Activated CD8-positive, alpha-beta memory T cell treated with anti-CD3 and anti-CD28 coated beads, Interleukin-2, amount 50 U/mL, for 1 hour (primary cell): ENCODE measurements around the gene TMEM263.
"Not testable (repeated sequence)": the region's sequence is repeated elsewhere in the genome, so short reads cannot be mapped to it uniquely, and the experiment has no call there.

Source experiments
- DNase-seq: peaks from one replicate; pipeline ENCODE4 v3.0.0-alpha.2; 2020; ENCODE audit errors: extremely low read depth

Gene TMEM263

DNA sequence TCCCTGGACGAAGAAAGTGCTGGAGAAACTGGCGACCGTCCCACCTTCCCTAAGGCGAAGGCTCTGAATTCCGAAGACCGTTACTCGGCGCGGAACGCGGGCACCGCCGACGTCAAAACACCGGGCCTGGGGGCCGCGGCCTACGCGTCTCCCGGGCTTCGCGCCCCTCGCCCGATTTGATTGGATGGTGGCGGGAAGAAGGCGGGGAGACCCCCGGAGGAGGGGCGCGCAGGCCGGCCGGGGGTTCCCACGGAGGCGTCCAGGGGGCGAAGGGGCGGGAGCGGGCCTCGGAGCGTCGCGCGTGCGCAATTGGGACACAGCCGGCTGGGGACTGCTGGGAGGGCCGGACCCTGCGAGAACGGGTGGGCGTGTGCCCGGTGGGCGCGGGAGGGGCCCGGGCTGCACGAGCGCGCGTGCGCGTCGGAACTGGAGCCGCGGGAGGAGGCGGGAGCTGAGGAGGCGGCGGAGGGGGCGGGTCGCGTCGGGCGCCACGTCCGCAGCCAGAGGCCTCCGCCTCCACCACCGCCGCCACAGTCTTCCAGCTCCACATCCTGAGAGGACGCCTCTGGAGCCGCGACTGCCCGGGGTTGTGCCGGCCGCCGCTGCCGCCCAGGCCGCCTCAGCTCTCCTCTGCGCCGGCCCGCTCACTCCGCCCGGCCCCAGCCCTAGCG is at the start of gene TMEM263:
Gene TMEM263, plus strand, starts transcription at position 531 of the 671 bp plus-strand sequence. CDS start 11,210 bp downstream, outside the sequence.
- peak; percentile 72 for DNase-seq

DNA sequence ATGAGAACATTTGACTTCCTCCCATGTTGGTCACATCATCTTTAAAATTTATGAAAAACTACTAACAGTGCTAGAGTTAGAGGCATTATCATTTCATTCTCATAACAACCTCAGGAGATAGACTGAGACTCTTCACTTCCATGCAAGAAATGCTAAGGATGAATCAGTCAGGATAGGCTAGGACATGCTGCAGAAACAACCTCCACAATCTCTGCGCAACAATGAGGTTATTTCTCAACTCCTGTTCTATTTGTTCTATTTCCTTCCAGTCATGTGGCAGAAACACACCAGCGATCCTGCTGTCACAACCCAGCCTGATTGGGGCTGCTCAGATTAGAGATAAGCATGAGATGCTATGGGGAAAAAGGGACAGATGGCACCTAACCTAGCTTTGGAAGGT is 49.0 kb upstream of the TMEM263 start:
- DNase-seq, result no peak

DNA sequence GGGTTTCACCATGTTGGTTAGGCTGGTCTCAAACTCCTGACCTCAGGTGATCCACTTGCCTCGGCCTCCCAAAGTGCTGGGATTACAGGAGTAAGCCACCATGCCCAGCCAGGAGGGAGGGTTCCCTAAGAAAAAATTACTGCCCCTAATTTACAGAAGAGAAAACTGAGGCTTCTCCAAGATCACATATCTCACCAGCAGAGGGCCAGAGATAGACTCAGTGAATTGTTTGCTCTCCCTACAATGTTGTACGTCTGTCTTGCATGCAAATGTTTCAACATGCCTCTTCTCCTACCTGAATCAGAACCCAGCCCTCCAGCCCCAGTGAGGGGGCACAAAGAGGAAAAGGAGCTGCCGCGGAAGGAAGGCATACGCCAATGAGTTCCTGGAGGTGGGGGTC is 48.3 kb upstream of the TMEM263 start:
- DNase-seq, result no peak

GRCh38 chr12:106907846-106908245 is 47.9 kb upstream of the TMEM263 start:
- no peak for DNase-seq

GRCh38 chr12:106908561-106908960 is 47.1 kb upstream of the TMEM263 start:
- DNase-seq, result no peak

- DNase-seq, result no peak
Measured at GRCh38 chr12:106910202-106910601, 45.5 kb upstream of the TMEM263 start.

DNA sequence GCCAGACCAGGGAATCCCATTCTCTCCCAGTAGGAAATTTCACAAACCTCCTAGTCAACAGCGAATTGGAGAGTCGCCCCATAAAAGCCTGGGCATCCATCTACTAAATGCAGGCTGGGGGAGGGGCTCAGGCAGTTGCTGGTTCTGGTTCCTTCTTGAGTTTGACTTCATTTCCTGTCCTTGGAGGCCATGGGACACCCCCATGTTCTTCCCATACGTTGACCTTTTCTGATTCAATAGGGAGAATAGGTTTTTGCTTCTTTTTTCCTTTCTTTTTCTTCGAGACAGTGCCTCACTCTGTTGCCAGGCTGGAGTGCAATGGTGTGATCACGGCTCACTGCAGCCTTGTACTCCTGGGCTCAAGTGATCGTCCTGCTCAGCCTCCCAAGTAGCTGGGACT is 44.1 kb upstream of the TMEM263 start:
- no peak for DNase-seq

DNA sequence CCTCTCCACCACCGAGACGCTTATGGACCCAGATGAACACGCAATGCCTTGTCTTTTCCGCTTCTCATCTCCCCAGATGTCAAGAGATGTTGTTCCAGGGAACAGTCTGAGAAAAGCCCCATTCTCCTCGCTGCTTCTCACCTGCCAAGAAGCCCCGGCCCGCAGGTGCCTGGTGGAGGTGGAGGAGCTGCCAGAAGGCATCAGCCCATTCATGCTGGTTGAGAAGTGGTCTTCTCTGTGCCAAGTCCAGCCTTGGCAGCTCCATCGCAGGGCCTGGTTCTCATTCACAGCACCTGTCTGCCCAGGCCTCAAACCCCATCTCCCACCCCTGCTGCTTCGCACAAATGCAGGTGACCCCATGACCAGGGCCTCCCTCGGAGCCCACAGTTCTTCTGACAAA is 42.3 kb upstream of the TMEM263 start:
- no peak for DNase-seq

- DNase-seq, result no peak
Measured at GRCh38 chr12:106914796-106915634, 40.7 kb upstream of the TMEM263 start.

- DNase-seq, result no peak
Measured at GRCh38 chr12:106915635-106916026, 40.1 kb upstream of the TMEM263 start.

DNA sequence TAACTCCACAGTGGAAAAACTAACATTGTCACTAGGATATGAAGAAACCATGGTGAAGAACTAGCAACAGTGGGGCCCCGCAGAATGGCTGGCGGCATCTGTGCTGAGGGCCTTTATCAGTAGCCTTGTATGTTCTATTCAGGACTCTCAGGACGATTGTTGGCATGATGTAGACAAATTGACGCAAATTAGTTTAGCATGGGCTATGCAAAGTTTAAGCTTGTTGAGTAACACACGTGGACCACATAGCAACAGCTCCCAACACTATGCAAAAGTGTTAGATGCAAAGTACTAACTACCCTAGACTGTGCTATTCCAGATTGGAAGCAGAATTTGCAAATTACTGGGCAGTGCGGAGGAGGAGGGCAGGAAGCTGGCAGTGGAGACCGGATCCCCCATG is 38.2 kb upstream of the TMEM263 start:
- no peak for DNase-seq

DNA sequence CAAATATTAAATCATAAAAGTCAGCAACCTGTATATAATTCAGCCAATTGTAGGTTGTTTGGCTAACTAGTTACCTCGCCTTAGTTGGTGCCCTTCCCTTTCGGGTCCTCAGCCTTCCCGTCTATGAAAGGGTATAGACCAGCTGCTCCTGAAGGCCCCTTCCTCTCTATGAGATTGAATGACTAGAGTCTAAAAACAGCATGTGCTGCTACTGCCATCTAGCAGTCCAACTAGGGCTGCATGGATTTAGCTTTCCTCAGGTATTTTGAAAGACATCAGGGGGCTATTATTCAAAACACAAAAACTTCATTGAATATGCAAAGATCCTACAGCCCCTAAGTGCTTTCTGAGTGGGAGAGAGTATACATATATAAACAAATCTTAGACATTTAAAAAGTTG is 37.0 kb upstream of the TMEM263 start:
- DNase-seq, result no peak

DNA sequence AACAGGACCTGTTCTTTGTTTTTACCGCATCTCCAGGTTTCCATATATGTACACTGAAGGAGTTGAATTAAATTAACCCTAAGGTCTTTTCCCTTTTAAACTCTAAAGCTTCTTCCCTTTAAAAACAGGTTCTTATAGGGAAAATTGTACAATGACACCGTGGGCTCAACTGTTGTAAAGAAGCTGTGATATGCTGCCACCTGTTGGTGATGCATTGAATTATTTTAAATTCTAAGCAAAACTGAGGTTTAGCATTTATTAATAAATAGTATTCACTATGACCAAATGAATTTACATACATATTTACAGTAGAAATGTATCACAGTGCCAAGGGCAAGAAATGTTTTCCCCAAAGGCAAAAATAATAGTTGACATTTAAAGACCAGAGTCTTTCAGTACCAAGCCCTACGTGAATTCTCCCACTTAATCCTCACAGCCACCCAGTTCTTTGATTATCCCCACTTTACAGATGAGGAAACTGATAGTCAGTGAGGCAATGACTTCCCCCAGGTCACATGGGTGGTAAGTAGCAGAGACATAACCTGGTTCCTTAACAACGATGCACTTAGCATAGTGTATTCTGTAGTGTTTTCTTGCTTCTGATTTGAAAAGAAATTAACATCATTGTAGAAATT is 35.7 kb upstream of the TMEM263 start:
- no peak for DNase-seq

DNA sequence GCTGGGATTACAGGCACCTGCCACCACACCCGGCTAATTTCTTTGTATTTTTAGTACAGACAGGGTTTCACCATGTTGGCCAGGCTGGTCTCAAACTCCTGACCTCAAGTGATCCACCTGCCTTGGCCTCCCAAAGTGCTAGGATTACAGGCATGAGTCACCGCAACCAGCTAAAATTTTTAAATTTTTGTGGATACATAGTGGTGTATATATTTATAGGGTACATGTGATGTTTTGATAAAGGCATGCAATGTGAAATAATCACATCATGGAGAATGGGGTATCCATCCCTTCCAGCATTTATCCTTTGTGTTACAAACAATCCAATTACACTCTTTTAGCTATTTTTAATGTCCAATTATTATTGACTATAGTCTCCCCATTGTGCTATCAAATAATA is 33.7 kb upstream of the TMEM263 start:
- not testable (repeated sequence) for DNase-seq

- DNase-seq, result not testable (repeated sequence)
Measured at GRCh38 chr12:106923594-106923993, 32.1 kb upstream of the TMEM263 start.

- DNase-seq, result no peak
Measured at GRCh38 chr12:106924268-106924861, 31.3 kb upstream of the TMEM263 start.

GRCh38 chr12:106926657-106927056 is 29.1 kb upstream of the TMEM263 start:
- no peak for DNase-seq

DNA sequence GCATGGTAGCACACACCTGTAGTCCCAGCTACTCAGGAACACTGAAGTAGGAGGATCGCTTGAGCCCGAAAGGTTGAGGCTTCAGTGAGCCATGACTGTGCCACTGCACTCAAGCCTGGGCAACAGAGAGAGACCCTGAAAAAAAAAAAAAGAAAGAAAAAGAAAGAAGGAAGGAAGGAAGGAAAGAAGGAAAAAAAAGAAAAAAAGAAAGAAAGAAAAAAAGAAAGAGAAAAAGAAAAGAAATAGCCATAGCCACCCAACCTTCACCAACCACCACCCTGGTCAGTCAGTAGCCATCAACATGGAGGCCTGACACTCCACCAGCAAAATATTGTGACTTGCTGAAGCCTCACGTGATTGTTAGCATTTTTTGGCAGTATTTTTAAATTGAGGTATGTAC is 21.4 kb upstream of the TMEM263 start:
- no peak for DNase-seq

DNA sequence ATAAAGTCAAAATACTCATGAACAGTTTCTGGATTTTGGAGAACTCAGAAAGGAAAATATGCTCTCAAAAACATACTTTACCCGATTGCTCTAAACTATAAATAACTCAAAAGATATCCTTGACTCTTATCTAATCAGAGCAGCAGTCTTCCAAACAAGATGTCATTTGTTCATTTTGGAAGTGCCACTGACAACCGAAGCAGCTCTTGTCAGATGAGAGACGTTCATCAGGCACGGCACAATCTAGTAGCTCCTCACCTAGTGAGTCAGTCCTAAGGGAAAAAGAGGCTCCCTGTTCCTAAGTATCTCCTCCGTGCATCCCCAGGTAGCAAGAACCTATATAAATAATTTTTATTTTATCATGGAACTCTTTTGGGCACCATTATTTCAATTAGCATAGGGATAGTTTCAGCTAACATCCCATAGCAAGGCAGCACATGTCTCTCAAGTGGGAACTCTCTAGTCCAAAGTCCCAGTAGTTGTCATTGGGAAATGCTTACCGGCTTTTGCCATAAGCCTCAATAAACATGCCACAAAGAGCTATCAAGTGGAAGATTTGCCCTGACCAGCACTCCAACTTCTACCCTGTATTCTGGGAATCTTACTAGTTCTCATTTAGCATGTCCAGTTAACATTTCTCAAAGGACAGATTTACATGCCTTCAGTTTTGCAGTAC is 14.1 kb upstream of the TMEM263 start:
- no peak for DNase-seq

DNA sequence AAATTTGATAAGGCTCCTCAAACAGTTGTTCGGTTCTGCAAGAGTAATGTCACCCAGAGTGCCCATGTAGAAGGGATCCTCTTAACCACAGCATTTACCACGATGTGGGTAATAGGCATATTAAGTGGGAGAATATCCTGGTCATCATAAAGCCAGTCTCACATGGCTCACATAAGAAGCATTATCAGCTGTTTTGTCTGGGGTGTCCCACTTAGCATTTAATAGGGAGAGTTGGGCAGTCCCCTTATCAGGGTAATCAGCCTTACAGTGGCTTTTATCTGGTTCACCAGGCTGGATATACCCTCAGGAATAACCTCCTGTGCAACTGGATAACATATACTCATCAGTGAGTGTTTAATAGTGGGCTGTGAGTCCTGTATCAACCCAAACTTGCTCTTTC is 12.9 kb upstream of the TMEM263 start:
- no peak for DNase-seq

- DNase-seq, result no peak
Measured at GRCh38 chr12:106945261-106945851, 10.4 kb upstream of the TMEM263 start.
